GM23338 (cell line): ENCODE results near the gene NDUFS4. TPM values are rescaled to one million over a fixed set of nuclear protein-coding genes. Genes with fewer than 3 reads are reported as not detected.

Experiments
- ATAC-seq: fragments of 200-7000 bp; cut with Tn5 transposase; 3 replicates; pipeline ENCODE4 v1.9.1; 2020
- DNase-seq: peaks from one replicate; pipeline ENCODE4 v3.0.0-alpha.2; 2015; ENCODE audit warnings: low spot score
- H2AFZ ChIP-seq: fragments of 200-600 bp; sonication (generic); 2 replicates; pipeline ENCODE4 v1.8.0; 2016; ENCODE audit warnings: antibody characterized with exemption, mild to moderate bottlenecking, moderate library complexity
- H3F3A ChIP-seq: fragments of 200-600 bp; sonication (generic); replicated peaks from 2 replicates; pipeline ENCODE4 v1.8.0; 2017; ENCODE audit warnings: antibody characterized with exemption, mixed run types, low read depth
- H3K27ac ChIP-seq: fragments of 200-600 bp; sonication (generic); 2 replicates; pipeline ENCODE4 v1.6.1; 2016; ENCODE audit warnings: low read depth
- H3K27me3 ChIP-seq: fragments of 200-600 bp; sonication (generic); 2 replicates; pipeline ENCODE4 v1.8.0; 2016; ENCODE audit warnings: mild to moderate bottlenecking, mixed run types, moderate library complexity; ENCODE audit not compliant: insufficient read depth
- H3K36me3 ChIP-seq: fragments of 200-600 bp; sonication (generic); 2 replicates; pipeline ENCODE4 v1.8.0; 2016; ENCODE audit warnings: mild to moderate bottlenecking; ENCODE audit not compliant: insufficient read depth
- H3K4me1 ChIP-seq: fragments of 200-600 bp; sonication (generic); 2 replicates; pipeline ENCODE4 v1.8.0; 2016; ENCODE audit warnings: mild to moderate bottlenecking, moderate library complexity; ENCODE audit not compliant: insufficient read depth
- H3K4me2 ChIP-seq: fragments of 200-600 bp; sonication (generic); 2 replicates; pipeline ENCODE4 v1.7.1; 2017; ENCODE audit warnings: mixed run types
- H3K4me3 ChIP-seq: fragments of 200-600 bp; sonication (generic); 2 replicates; pipeline ENCODE4 v1.6.1; 2016; ENCODE audit warnings: mixed run types
- H3K79me2 ChIP-seq: fragments of 200-600 bp; sonication (generic); replicated peaks from 2 replicates; pipeline ENCODE4 v1.8.0; 2017; ENCODE audit warnings: mild to moderate bottlenecking; ENCODE audit not compliant: insufficient read depth
- H3K9me2 ChIP-seq: fragments of 200-600 bp; sonication (generic); 2 replicates; pipeline ENCODE4 v1.8.0; 2017; ENCODE audit not compliant: insufficient read depth
- H4K20me1 ChIP-seq: fragments of 200-600 bp; sonication (generic); replicated peaks from 2 replicates; pipeline ENCODE4 v1.8.0; 2017; ENCODE audit warnings: mild to moderate bottlenecking; ENCODE audit not compliant: insufficient read depth
- H3K27ac Mint-ChIP-seq: 2 replicates; pipeline ENCODE4 v1.8.0; 2020; ENCODE audit warnings: inconsistent platforms, mild to moderate bottlenecking, moderate library complexity, mixed read lengths
- H3K27me3 Mint-ChIP-seq: 3 replicates; pipeline ENCODE4 v1.8.0; 2022; ENCODE audit warnings: low read depth, mild to moderate bottlenecking, moderate library complexity, mixed read lengths, inconsistent platforms; ENCODE audit not compliant: insufficient read depth, poor library complexity
- H3K36me3 Mint-ChIP-seq: 3 replicates; pipeline ENCODE4 v1.8.0; 2021; ENCODE audit warnings: low read depth, mild to moderate bottlenecking, inconsistent platforms, moderate library complexity, mixed read lengths
- H3K4me1 Mint-ChIP-seq: 3 replicates; pipeline ENCODE4 v1.8.0; 2020; ENCODE audit warnings: mild to moderate bottlenecking, inconsistent platforms, mixed read lengths
- H3K4me3 Mint-ChIP-seq: 3 replicates; pipeline ENCODE4 v1.8.0; 2021; ENCODE audit warnings: moderate library complexity, mild to moderate bottlenecking, inconsistent platforms, mixed read lengths
- H3K9me3 Mint-ChIP-seq: 3 replicates; pipeline ENCODE4 v1.8.0; 2020; ENCODE audit warnings: moderate library complexity, mild to moderate bottlenecking, inconsistent platforms, mixed read lengths
- CREB1 ChIP-seq: fragments of 250-450 bp; sonication (Bioruptor Pico); IDR thresholded peaks from 2 replicates; pipeline ENCODE4 v1.5.0; 2020; ENCODE audit warnings: low read depth, mild to moderate bottlenecking, moderate library complexity
- CTCF ChIP-seq, 2 experiments: fragments of 200-600 bp in 1 of 2; sonication (generic) in 1 of 2; conservative IDR thresholded peaks; 2 replicates each; pipeline versions ENCODE4 v1.5.1 to v1.6.1; 2016 to 2017; ENCODE audit warnings: antibody characterized with exemption in 2 of 2, low read depth in 2 of 2, mild to moderate bottlenecking in 2 of 2, moderate library complexity in 1 of 2
- ETS1 ChIP-seq: IDR thresholded peaks from 2 replicates; pipeline ENCODE4 v1.6.1; 2016; ENCODE audit warnings: antibody characterized with exemption
- EZH2 ChIP-seq: fragments of 200-600 bp; sonication (generic); IDR thresholded peaks from one replicate; pipeline ENCODE4 v1.8.0; 2017; ENCODE audit warnings: antibody characterized with exemption, mild to moderate bottlenecking, low read depth; ENCODE audit not compliant: unreplicated experiment
- EZH2phosphoT487 ChIP-seq: fragments of 200-600 bp; sonication (generic); IDR thresholded peaks from one replicate; pipeline ENCODE4 v1.8.1; 2018; ENCODE audit warnings: antibody characterized with exemption; ENCODE audit not compliant: unreplicated experiment
- JUNB ChIP-seq: IDR thresholded peaks from one replicate; pipeline ENCODE4 v1.6.1; 2016; ENCODE audit warnings: antibody characterized with exemption; ENCODE audit not compliant: unreplicated experiment
- NANOG ChIP-seq: IDR thresholded peaks from 2 replicates; pipeline ENCODE4 v1.6.1; 2016; ENCODE audit warnings: antibody characterized with exemption, borderline replicate concordance
- POLR2AphosphoS5 ChIP-seq: IDR thresholded peaks from 2 replicates; pipeline ENCODE4 v1.6.1; 2016; ENCODE audit warnings: antibody characterized with exemption, low read depth
- REST ChIP-seq: IDR thresholded peaks from one replicate; pipeline ENCODE4 v1.6.1; 2018; ENCODE audit warnings: antibody characterized with exemption; ENCODE audit not compliant: unreplicated experiment
- STAT1 ChIP-seq: IDR thresholded peaks from one replicate; pipeline ENCODE4 v1.6.1; 2016; ENCODE audit warnings: antibody characterized with exemption; ENCODE audit not compliant: unreplicated experiment
- ZNF114 ChIP-seq: fragments of 250-450 bp; sonication (Bioruptor Pico); IDR thresholded peaks from 2 replicates; pipeline ENCODE4 v1.5.0; 2020; ENCODE audit warnings: mild to moderate bottlenecking, moderate library complexity
- ZNF331 ChIP-seq: fragments of 250-450 bp; sonication (Bioruptor Pico); IDR thresholded peaks from 2 replicates; pipeline ENCODE4 v1.5.0; 2020; ENCODE audit warnings: low read depth, mild to moderate bottlenecking, moderate library complexity
- ZNF462 ChIP-seq: fragments of 250-450 bp; sonication (Bioruptor Pico); IDR thresholded peaks from 2 replicates; pipeline ENCODE4 v1.5.0; 2020; ENCODE audit warnings: mild to moderate bottlenecking, moderate library complexity
- polyA plus RNA-seq: library from polyadenylated mRNA; unstranded; fragments of >200 nt; fragmentation: Nextera tagmentation; extraction: Ambion mirVana; gene quantifications from 2 replicates; pipeline ENCODE4 v1.2.1, GENCODE V29; 2016
- total RNA-seq: library from RNA; depleted of rRNA; stranded (reverse); fragments of >200 nt; shearing (Covaris generic); gene quantifications from 2 replicates; pipeline ENCODE4 v1.2.3, GENCODE V29; 2014

The NDUFS4 gene
- total and polyA plus RNA-seq, 2 experiments from 2014 or later, result 65.6 to 151 TPM

DNA sequence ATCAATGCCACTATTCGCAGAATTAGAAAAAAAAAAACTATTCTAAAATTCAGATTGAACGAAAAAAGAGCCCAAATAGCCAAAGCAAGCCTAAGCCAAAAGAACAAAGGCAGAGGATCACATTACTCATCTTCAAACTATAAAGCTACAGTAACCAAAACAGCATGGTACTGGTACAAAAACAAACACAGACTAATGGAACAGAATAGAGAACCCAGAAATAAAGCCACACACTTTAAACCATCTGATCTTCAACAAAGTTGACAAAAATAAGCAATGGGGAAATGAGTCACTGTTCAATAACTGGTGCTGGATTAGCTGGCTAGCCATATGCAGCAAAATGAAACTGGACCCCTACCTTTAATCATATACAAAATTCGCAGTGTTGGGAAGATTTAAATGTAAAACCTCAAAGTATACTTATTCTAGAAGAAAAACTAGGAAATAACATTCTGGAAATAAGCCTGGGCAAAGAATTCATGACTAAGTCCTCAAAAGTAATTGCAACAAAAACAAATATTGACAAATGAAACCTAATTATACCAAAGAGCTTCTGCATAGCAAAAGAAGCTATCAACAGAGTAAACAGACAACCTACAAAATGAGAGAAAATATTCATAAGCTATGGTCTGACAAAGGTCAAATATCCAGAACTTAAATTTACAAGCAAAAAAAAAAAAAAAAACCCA, 153.7 kb downstream of the NDUFS4 start:
- Histone ChIP-seq H3K36me3 (no peaks in the 10 kb centered on the region), H3K27ac (no peak overlapping the region), H2AFZ (no peak overlapping the region), H3K4me2 (no peak overlapping the region), H3F3A (no peaks in the 10 kb centered on the region), H4K20me1 (no peaks in the 10 kb centered on the region), H3K27me3 (no peaks in the 10 kb centered on the region), H3K4me1 (no peaks in the 10 kb centered on the region), H3K4me3 (no peak overlapping the region), H3K9me2 (peaks cover 5% of the 10 kb centered on the region; the same call in 1 of the 2 replicates), H3K79me2 (no peaks in the 10 kb centered on the region)
- TF ChIP-seq CTCF (conservative IDR thresholded peaks at IDR 0.05; ENCODE audit: low read depth in 2 of 2) (no peak), EZH2 (no peak), ZNF114 (CRISPR knock-in tag) (no peak), NANOG (no peak), ZNF462 (no peak), ETS1 (no peak), POLR2AphosphoS5 (no peak), CREB1 (CRISPR knock-in tag) (no peak), EZH2phosphoT487 (no peak), REST (no peak), JUNB (no peak), STAT1 (no peak), ZNF331 (no peak)
- DNase-seq, result no peak
- peaks cover 18% of the 10 kb centered on the region for H3K9me3 Mint-ChIP-seq
- no peak overlapping the region for H3K4me3 Mint-ChIP-seq
- no peak overlapping the region for H3K27ac Mint-ChIP-seq
- ATAC-seq, result no peak
- H3K27me3 Mint-ChIP-seq, result peaks cover 2% of the 10 kb centered on the region
- no peaks in the 10 kb centered on the region for H3K4me1 Mint-ChIP-seq
- peaks cover 12% of the 10 kb centered on the region; the same call in 2 of the 3 replicates for H3K36me3 Mint-ChIP-seq
